ENCODE results near the gene BTBD2. TPM values are rescaled to one million over a fixed set of nuclear protein-coding genes. Genes with fewer than 3 reads are reported as not detected.
"Not testable (repeated sequence)": the region's sequence is repeated elsewhere in the genome, so short reads cannot be mapped to it uniquely, and the experiment has no call there.

Gene BTBD2
- total RNA-seq, 1 experiment from 2014 or later: 81.0 TPM

- Histone ChIP-seq H3K27me3 (ENCODE audit: insufficient read depth, low read depth) (no peaks in the 10 kb centered on the region), H3F3A (ENCODE audit: insufficient read depth, low read depth) (peaks cover 19% of the 10 kb centered on the region; the same call in 1 of the 2 replicates), H3K9me2 (ENCODE audit: insufficient read depth) (no peaks in the 10 kb centered on the region), H4K20me1 (ENCODE audit: insufficient read depth) (no peaks in the 10 kb centered on the region), H3K4me1 (replicated peaks; ENCODE audit: insufficient read depth) (peaks cover 19% of the 10 kb centered on the region), H2AFZ (no peak overlapping the region), H3K4me2 (peak overlapping the region; percentile 68), H3K9me3 (ENCODE audit: insufficient read depth, low read depth) (no peaks in the 10 kb centered on the region), H3K27ac (peak overlapping the region; percentile 42), H3K4me3 (peak overlapping the region; percentile 56; the same call in 1 of the 2 replicates), H3K79me2 (ENCODE audit: low read depth) (no peaks in the 10 kb centered on the region), H3K36me3 (ENCODE audit: low read depth) (no peaks in the 10 kb centered on the region)
- CTCF ChIA-PET: no interaction called here
- POLR2A ChIA-PET (ENCODE audit: unreplicated experiment): no interaction called here
- no peak for TF ChIP-seq CTCF (conservative IDR thresholded peaks at IDR 0.05)
- no peak for TF ChIP-seq EZH2 (IDR thresholded peaks at IDR 0.05; ENCODE audit: low read depth)
- DNase-seq: no peak
- no TSS peak for BruUV-seq (replicated peaks)
- intact Hi-C loops (cut with micrococcal nuclease; ENCODE audit: unreplicated experiment): no loop called here
Measured at GRCh38 chr19:2035590-2035991, 20.1 kb upstream of the BTBD2 start.

- CTCF ChIA-PET: no interaction called here
Measured at GRCh38 chr19:2034729-2035589, 19.4 kb upstream of the BTBD2 start.

GRCh38 chr19:2034253-2034652, 18.7 kb upstream of the BTBD2 start:
- H3F3A ChIP-seq (ENCODE audit: insufficient read depth, low read depth): peaks cover 22% of the 10 kb centered on the region; the same call in 1 of the 2 replicates
- peaks cover 19% of the 10 kb centered on the region for H3K4me1 ChIP-seq (replicated peaks; ENCODE audit: insufficient read depth)
- CTCF ChIA-PET; H3K36me3 ChIP-seq (ENCODE audit: low read depth); H3K79me2 ChIP-seq (ENCODE audit: low read depth); DNase-seq; POLR2A ChIA-PET (ENCODE audit: unreplicated experiment); H3K9me2 ChIP-seq (ENCODE audit: insufficient read depth); intact Hi-C loops (cut with micrococcal nuclease; ENCODE audit: unreplicated experiment); H3K9me3 ChIP-seq (ENCODE audit: insufficient read depth, low read depth); BruUV-seq (replicated peaks); H3K27me3 ChIP-seq (ENCODE audit: insufficient read depth, low read depth); H4K20me1 ChIP-seq (ENCODE audit: insufficient read depth): not testable (repeated sequence)
- H3K27ac ChIP-seq: peak overlapping the region; percentile 19; the same call in 1 of the 2 replicates
- H3K4me2 ChIP-seq: peak overlapping the region; percentile 68
- H2AFZ ChIP-seq: peak overlapping the region; percentile 69
- peak overlapping the region; percentile 56; the same call in 1 of the 2 replicates for H3K4me3 ChIP-seq

More at GRCh38 chr19:2034729-2035589, 19.4 kb upstream of the BTBD2 start:
- H3K4me3 ChIP-seq: peak overlapping the region; percentile 56; the same call in 1 of the 2 replicates
- H3K4me1 ChIP-seq (replicated peaks; ENCODE audit: insufficient read depth): peaks cover 19% of the 10 kb centered on the region
- BruUV-seq (replicated peaks): no TSS peak
- no peaks in the 10 kb centered on the region for H3K9me2 ChIP-seq (ENCODE audit: insufficient read depth)
- peak overlapping the region; percentile 68 for H3K4me2 ChIP-seq
- H3K9me3 ChIP-seq (ENCODE audit: insufficient read depth, low read depth): no peaks in the 10 kb centered on the region
- DNase-seq: peak; percentile 32 to 82
- peak overlapping the region; percentile 42 for H3K27ac ChIP-seq
- H4K20me1 ChIP-seq (ENCODE audit: insufficient read depth): no peaks in the 10 kb centered on the region
- peaks cover 19% of the 10 kb centered on the region; the same call in 1 of the 2 replicates for H3F3A ChIP-seq (ENCODE audit: insufficient read depth, low read depth)
- POLR2A ChIA-PET (ENCODE audit: unreplicated experiment): no interaction called here
- H3K79me2 ChIP-seq (ENCODE audit: low read depth): no peaks in the 10 kb centered on the region
- peak overlapping the region; percentile 69 for H2AFZ ChIP-seq
- H3K36me3 ChIP-seq (ENCODE audit: low read depth): no peaks in the 10 kb centered on the region
- TF ChIP-seq EZH2 (IDR thresholded peaks at IDR 0.05; ENCODE audit: low read depth) (no peak), CTCF (conservative IDR thresholded peaks at IDR 0.05) (peak; percentile 25; the same call in 1 of the 2 replicates)
- H3K27me3 ChIP-seq (ENCODE audit: insufficient read depth, low read depth): no peaks in the 10 kb centered on the region
- intact Hi-C loops (cut with micrococcal nuclease; ENCODE audit: unreplicated experiment): no loop called here
